Activated naive CD8-positive, alpha-beta T cell (primary cell): ENCODE data around the gene FOXC2.

Source experiments
- H3K27ac Mint-ChIP-seq: one replicate; pipeline ENCODE4 v1.8.0; 2021; ENCODE audit warnings: mixed read lengths
- H3K27me3 Mint-ChIP-seq: one replicate; pipeline ENCODE4 v1.8.0; 2021; ENCODE audit warnings: mixed read lengths
- H3K36me3 Mint-ChIP-seq: one replicate; pipeline ENCODE4 v1.8.0; 2021; ENCODE audit warnings: mixed read lengths
- H3K4me1 Mint-ChIP-seq: one replicate; pipeline ENCODE4 v1.8.0; 2021; ENCODE audit warnings: low read depth, mixed read lengths
- H3K4me3 Mint-ChIP-seq: one replicate; pipeline ENCODE4 v1.8.0; 2021; ENCODE audit warnings: mild to moderate bottlenecking, mixed read lengths
- H3K9me3 Mint-ChIP-seq: one replicate; pipeline ENCODE4 v1.8.0; 2021; ENCODE audit warnings: low read depth, mixed read lengths

Gene FOXC2

DNA sequence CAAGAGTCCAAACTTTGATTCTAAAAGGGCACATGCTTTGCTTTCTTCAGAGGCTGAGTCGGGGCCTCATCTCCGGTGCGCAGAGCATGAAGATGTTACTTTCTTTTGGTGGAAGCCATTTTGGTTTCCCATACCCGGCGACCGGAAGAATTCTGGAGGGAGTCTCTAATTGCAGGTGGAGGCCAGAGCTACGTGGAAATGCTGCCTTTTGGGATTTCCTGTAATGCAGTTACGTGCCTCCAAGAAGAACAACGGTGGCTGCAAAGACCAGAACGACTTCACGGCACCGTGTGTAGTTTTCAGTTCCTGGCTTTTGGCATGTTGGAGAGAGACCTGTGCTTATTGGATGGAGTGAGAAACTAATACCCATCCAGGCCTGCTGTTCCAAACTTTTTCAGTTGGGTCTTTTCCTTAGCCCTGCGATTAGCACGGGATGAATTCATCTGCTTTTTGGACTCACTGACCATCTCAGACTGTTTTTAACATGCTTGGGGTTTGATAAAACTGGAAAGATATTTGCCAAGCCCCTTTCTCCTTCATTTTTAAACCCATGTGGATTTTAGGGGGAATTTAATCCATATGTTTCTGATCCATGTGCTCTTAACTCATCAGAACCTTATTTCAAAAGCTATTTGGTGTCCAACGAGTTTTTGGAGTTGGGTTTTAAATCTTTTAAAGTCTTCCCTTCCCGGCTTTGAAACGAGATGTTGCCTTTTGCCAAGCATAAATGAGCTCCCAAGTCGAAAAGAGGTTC is 30.7 kb downstream of the FOXC2 start:
- H3K4me1 Mint-ChIP-seq = peaks cover 11% of the 10 kb centered on the region
- H3K4me3 Mint-ChIP-seq = no peak overlapping the region
- H3K27ac Mint-ChIP-seq = no peak overlapping the region
- H3K27me3 Mint-ChIP-seq = peaks cover 20% of the 10 kb centered on the region
- H3K9me3 Mint-ChIP-seq = no peaks in the 10 kb centered on the region
- H3K36me3 Mint-ChIP-seq = no peaks in the 10 kb centered on the region

DNA sequence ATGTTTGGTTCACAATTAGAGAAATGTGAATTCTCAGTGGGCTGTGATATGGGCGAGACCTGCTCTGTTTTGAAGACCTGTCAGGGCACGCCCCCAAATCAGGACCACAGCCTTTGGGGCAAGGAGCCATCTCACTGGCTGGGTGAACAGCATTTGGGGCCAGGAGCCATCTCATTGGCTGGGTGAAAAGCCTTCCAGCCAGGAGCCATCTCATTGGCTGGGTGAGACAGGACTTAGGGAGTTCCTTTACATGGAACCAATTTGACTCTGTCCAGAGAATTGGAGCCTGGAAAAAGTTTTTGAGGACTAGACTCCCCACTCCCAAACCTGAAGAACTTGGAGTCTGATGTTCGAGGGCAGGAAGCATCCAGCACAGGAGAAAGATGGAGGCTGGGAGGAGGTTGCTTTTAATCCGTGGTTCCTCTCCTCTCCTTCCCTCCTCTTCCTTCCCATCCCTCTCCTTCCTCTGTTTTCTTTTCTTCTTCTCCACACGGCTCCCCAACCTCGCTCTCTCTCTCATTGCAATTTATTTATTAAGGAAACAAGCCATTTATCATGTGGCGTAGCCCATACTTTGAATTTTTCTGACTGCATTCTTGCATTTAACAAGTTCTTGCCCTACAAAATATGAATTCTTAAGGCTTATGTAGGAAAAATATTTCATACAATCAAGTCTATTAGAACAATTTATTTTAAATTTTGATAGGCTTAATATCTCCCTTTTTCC is 31.4 kb downstream of the FOXC2 start:
- H3K27ac Mint-ChIP-seq = no peak overlapping the region

DNA sequence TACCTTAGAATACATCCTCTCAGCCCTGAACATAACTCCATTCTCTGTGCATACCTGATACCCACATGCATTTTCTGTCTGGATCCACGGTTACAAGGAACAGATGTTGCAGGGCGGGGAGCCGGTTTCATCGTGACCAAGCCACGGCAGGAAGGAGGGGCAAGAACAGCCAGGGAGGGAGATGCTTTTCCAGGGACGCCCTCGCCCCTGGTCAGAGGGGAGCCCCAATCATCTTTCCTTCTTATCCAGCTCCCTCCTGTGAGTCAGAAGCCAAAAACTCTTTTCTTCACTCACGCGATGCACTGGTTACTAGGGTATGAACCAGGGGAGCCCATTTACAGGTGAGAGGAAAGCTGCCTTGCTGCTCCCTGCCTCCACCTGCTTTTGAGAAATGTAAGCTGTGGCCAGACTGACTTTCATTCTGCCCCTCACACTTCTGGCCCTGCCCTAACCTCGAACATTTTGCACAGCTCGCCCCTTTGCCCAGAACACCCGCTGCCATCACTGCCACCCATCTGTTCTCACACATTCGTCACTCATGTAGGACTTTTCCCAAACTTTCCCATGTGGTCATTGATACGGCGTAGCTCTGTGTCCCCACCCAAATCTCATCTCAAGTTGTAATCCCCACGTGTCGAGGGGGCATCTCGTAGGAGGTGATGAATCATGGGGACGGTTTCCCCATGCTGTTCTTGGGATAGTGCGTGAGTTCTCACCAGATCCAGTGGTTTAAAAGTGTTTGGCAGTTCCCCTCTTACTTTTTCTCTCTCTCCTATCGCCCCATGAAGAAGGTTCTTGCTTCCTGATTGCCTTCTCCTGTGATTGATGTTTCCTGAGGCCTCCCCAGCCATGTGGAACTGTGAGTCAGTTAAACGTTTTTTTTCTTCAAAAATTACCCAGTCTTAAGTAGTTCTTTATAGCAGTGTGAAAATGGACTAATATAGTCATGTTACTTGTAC is 32.3 kb downstream of the FOXC2 start:
- no peak overlapping the region for H3K27ac Mint-ChIP-seq
- H3K27me3 Mint-ChIP-seq = peaks cover 19% of the 10 kb centered on the region
- H3K36me3 Mint-ChIP-seq = no peaks in the 10 kb centered on the region
- peaks cover 4% of the 10 kb centered on the region for H3K4me1 Mint-ChIP-seq
- no peaks in the 10 kb centered on the region for H3K9me3 Mint-ChIP-seq
- no peak overlapping the region for H3K4me3 Mint-ChIP-seq

More for the DNA sequence above, 31.4 kb downstream of the FOXC2 start:
- no peaks in the 10 kb centered on the region for H3K9me3 Mint-ChIP-seq
- H3K4me1 Mint-ChIP-seq = peaks cover 10% of the 10 kb centered on the region
- H3K27me3 Mint-ChIP-seq = peaks cover 22% of the 10 kb centered on the region
- no peak overlapping the region for H3K4me3 Mint-ChIP-seq
- H3K36me3 Mint-ChIP-seq = no peaks in the 10 kb centered on the region

GRCh38 chr16:86601356-86601755 is 34.7 kb downstream of the FOXC2 start:
- Mint-ChIP-seq H3K4me3 (no peak overlapping the region), H3K36me3 (no peaks in the 10 kb centered on the region), H3K27me3 (peaks cover 19% of the 10 kb centered on the region), H3K4me1 (peaks cover 19% of the 10 kb centered on the region), H3K27ac (no peak overlapping the region), H3K9me3 (peaks cover 4% of the 10 kb centered on the region)

GRCh38 chr16:86602521-86602920 is 35.9 kb downstream of the FOXC2 start:
- Mint-ChIP-seq H3K36me3 (no peaks in the 10 kb centered on the region), H3K4me3 (no peak overlapping the region), H3K27ac (no peak overlapping the region), H3K9me3 (peaks cover 4% of the 10 kb centered on the region), H3K4me1 (peaks cover 19% of the 10 kb centered on the region), H3K27me3 (peaks cover 22% of the 10 kb centered on the region)

GRCh38 chr16:86604436-86605193 is 38.0 kb downstream of the FOXC2 start:
- Mint-ChIP-seq H3K36me3 (no peaks in the 10 kb centered on the region), H3K27ac (no peak overlapping the region), H3K9me3 (peaks cover 4% of the 10 kb centered on the region), H3K27me3 (peaks cover 21% of the 10 kb centered on the region), H3K4me1 (peaks cover 15% of the 10 kb centered on the region), H3K4me3 (peak overlapping the region; percentile 87)

DNA sequence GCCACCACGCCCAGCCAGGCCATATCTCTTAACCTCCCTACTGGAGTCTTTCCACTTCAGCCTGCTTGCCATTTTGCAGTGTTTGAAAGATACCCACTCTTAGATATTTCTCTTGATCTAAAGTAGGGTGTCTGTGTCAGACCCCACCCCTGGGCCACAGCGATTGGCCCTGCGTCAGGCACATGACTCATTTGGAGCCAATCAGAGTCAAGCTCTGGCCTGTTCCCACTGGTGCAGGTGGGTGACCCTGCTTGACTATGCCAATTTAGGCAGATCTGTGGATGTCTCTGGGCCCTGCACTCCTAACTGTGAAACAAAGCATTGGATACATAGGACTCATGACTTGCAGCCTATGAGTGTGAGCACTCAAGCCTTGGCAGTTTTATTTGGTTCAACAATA is 39.3 kb downstream of the FOXC2 start:
- Mint-ChIP-seq H3K4me1 (peaks cover 15% of the 10 kb centered on the region), H3K27me3 (peaks cover 20% of the 10 kb centered on the region), H3K27ac (no peak overlapping the region), H3K4me3 (peak overlapping the region; percentile 42), H3K36me3 (no peaks in the 10 kb centered on the region), H3K9me3 (peaks cover 4% of the 10 kb centered on the region)

- Mint-ChIP-seq H3K27me3 (peaks cover 13% of the 10 kb centered on the region), H3K9me3 (peaks cover 4% of the 10 kb centered on the region), H3K4me1 (peaks cover 15% of the 10 kb centered on the region), H3K36me3 (no peaks in the 10 kb centered on the region), H3K4me3 (no peak overlapping the region), H3K27ac (no peak overlapping the region)
Observed at GRCh38 chr16:86608301-86608747, 41.7 kb downstream of the FOXC2 start.

DNA sequence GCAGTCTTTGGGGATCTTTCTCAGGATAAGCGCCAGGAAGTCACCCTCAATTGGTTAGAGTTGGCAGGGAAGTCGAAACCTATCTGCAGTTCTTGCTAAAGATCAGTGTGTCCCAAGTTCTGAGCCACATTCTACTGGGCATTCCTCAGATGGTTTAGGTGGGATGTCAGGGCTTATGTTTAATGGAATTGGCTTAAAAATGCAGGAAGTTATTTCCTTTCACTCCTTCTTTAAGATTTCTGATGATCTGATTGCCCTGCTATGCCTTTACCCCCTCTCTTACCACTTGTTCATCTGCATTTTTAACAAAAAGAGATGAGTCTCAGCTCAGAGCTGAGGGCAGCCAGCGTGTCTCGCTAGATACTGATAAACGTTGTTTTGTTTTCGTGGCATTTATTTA is 42.5 kb downstream of the FOXC2 start:
- Mint-ChIP-seq H3K27me3 (peaks cover 14% of the 10 kb centered on the region), H3K9me3 (peaks cover 3% of the 10 kb centered on the region), H3K27ac (no peak overlapping the region), H3K4me1 (peaks cover 14% of the 10 kb centered on the region), H3K36me3 (no peaks in the 10 kb centered on the region), H3K4me3 (no peak overlapping the region)

GRCh38 chr16:86609661-86610060 is 43.0 kb downstream of the FOXC2 start:
- Mint-ChIP-seq H3K9me3 (no peaks in the 10 kb centered on the region), H3K4me1 (peaks cover 9% of the 10 kb centered on the region), H3K4me3 (no peak overlapping the region), H3K27me3 (peaks cover 12% of the 10 kb centered on the region), H3K36me3 (no peaks in the 10 kb centered on the region), H3K27ac (no peak overlapping the region)

DNA sequence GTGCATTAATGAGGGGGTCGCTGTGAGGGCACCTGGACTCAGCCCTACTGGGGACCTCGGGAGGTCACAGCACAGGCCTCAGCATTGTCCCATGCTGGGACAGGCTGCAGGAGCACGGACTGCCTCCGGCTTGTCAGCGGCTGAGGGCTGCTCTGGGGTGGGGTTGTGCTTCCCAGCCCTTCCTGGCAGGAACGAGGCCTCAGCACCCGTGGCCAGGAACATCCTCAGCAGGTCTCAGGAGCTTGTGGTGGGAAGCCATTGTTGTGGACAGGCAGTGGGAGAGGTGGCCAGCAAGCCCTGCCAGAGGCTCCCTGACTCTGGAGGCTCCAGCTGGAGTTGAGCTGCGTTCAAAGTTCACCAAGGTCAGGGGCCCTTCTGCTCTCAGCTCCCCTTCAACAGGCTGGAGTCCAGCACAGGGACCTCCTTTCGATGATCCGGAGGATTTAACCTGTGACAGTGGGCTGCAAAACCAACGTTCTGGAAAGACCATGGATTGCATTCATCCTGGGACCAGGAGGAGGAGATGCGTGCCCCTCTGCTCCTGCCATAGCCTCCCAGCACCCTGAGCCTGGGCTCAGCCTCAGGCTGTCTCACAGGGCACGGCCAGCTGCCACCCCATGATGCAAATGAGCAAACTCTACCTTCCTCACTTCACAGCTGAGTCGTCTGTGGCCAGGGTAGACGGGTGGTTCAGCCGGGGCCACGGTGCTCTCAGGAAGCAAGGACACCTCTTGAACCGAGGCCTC is 44.3 kb downstream of the FOXC2 start:
- Mint-ChIP-seq H3K4me1 (no peaks in the 10 kb centered on the region), H3K9me3 (no peaks in the 10 kb centered on the region), H3K27me3 (peaks cover 12% of the 10 kb centered on the region), H3K27ac (no peak overlapping the region), H3K4me3 (no peak overlapping the region), H3K36me3 (no peaks in the 10 kb centered on the region)

- peaks cover 12% of the 10 kb centered on the region for H3K27me3 Mint-ChIP-seq
- H3K4me3 Mint-ChIP-seq = no peak overlapping the region
- no peak overlapping the region for H3K27ac Mint-ChIP-seq
- H3K9me3 Mint-ChIP-seq = no peaks in the 10 kb centered on the region
- no peaks in the 10 kb centered on the region for H3K36me3 Mint-ChIP-seq
- H3K4me1 Mint-ChIP-seq = no peaks in the 10 kb centered on the region
Observed at GRCh38 chr16:86611525-86611855, 44.9 kb downstream of the FOXC2 start.

DNA sequence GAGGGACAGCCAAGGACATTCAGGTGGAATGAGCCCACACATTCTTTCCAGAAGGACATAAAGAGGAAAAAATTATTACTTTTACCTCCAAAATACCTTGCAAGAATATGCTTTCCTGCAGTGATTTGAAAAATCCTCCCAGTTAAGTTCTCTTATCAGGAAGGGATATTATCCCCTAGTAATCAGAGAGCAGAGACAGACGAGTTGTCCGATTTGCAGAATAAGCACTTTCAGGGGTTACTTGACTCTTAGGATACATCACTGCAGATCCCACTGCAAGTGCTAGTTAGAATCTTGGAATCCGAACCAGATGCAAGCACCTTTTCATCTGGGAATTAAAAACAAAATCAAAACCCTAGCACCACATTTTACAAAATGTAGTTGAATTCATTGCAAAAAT is 45.3 kb downstream of the FOXC2 start:
- H3K27me3 Mint-ChIP-seq = peaks cover 12% of the 10 kb centered on the region
- H3K27ac Mint-ChIP-seq = no peak overlapping the region
- H3K4me1 Mint-ChIP-seq = no peaks in the 10 kb centered on the region
- no peaks in the 10 kb centered on the region for H3K36me3 Mint-ChIP-seq
- no peaks in the 10 kb centered on the region for H3K9me3 Mint-ChIP-seq
- no peak overlapping the region for H3K4me3 Mint-ChIP-seq

DNA sequence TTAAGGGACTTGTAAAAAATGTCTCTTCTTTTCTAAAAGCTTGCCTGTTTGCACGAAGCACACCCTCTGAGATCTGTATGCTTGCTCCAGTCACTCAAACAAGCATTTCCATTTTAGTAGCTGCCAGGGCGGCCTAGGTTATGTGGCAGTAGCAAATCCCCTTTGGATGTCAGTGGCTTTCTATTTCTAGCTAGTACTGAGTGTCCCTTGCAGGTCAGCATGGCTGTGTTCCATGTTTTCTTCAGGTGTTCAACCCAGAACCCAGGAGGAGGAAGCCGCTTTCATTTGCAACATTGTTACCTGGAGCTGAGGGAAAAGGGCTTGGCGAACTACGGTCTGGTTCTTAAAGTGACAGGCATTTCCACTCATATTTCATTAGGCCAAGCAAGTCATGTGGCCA is 48.1 kb downstream of the FOXC2 start:
- Mint-ChIP-seq H3K9me3 (no peaks in the 10 kb centered on the region), H3K27me3 (peaks cover 4% of the 10 kb centered on the region), H3K27ac (no peak overlapping the region), H3K4me1 (no peaks in the 10 kb centered on the region), H3K4me3 (no peak overlapping the region), H3K36me3 (no peaks in the 10 kb centered on the region)
